Measurements from ENCODE around the gene POR.
"Not testable (repeated sequence)": the region's sequence is repeated elsewhere in the genome, so short reads cannot be mapped to it uniquely, and the experiment has no call there.

The POR gene

GRCh38 chr7:75891237-75891636 is 23.7 kb upstream of the POR start:
- not testable (repeated sequence) for H3K9me3 Mint-ChIP-seq; H3K4me3 Mint-ChIP-seq; H3K4me1 Mint-ChIP-seq (ENCODE audit: low read depth in 2 of 2); H3K27me3 Mint-ChIP-seq; H3K27ac Mint-ChIP-seq; ATAC-seq (replicated peaks); DNase-seq
- peaks cover 15% of the 10 kb centered on the region for H3K36me3 Mint-ChIP-seq (ENCODE audit: insufficient read depth)

GRCh38 chr7:75891815-75892411 is 23.0 kb upstream of the POR start:
- H3K9me3 Mint-ChIP-seq: no peaks in the 10 kb centered on the region
- peaks cover 12% of the 10 kb centered on the region for H3K36me3 Mint-ChIP-seq (ENCODE audit: insufficient read depth)
- H3K4me1 Mint-ChIP-seq (ENCODE audit: low read depth in 2 of 2): peaks cover 4 to 5% of the 10 kb centered on the region in 2 donors
- H3K4me3 Mint-ChIP-seq: no peak overlapping the region
- no peak overlapping the region for H3K27ac Mint-ChIP-seq
- no peaks in the 10 kb centered on the region for H3K27me3 Mint-ChIP-seq
- ATAC-seq (replicated peaks) (no peak), DNase-seq (no peak)

DNA sequence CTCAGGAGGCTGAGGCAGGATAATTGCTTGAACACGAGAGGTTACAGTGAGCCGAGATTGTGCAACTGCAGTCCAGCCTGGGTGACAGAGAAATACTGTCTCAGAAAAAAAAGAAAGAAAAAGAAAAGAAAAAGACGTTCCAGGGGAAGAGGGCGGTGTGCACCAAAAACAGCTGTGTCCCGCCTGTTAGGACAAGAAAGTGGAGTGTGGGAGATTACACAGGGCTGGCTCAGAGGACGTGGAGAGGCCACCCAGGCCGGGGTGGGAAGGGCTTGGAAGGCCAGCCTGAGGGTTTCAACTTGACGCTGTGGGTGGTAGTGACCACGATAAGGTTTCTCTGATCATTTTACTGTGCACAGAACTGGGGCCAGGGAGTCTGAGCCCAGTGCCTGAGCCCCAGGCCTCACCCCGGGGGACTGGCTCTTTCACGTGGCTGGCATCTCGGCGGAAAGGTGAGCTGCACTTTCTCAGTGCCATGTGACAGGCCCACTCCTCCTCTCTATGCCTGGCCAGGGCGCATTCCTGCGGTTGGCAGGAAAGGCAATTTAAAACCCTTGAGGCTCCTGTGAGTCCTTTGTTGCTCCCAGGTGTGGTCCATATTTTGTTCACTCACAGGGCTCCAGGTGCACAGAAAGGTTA is 22.2 kb upstream of the POR start:
- Mint-ChIP-seq H3K4me1 (ENCODE audit: low read depth in 2 of 2) (peaks cover 4 to 5% of the 10 kb centered on the region in 2 donors), H3K36me3 (ENCODE audit: insufficient read depth) (peaks cover 6% of the 10 kb centered on the region), H3K4me3 (no peak overlapping the region), H3K9me3 (no peaks in the 10 kb centered on the region), H3K27me3 (no peaks in the 10 kb centered on the region), H3K27ac (no peak overlapping the region)
- DNase-seq (no peak), ATAC-seq (replicated peaks) (no peak)

- Mint-ChIP-seq H3K36me3 (ENCODE audit: insufficient read depth) (no peaks in the 10 kb centered on the region), H3K27me3 (no peaks in the 10 kb centered on the region), H3K27ac (no peak overlapping the region), H3K9me3 (no peaks in the 10 kb centered on the region), H3K4me3 (no peak overlapping the region), H3K4me1 (ENCODE audit: low read depth in 2 of 2) (no peaks in the 10 kb centered on the region)
- ATAC-seq (replicated peaks): no peak
- DNase-seq: no peak
These were observed 18.1 kb upstream of the POR start for GRCh38 chr7:75896803-75897327.

- ATAC-seq (replicated peaks) (no peak), DNase-seq (no peak)
- no peak overlapping the region for H3K27ac Mint-ChIP-seq
- H3K4me1 Mint-ChIP-seq (ENCODE audit: low read depth in 2 of 2): no peaks in the 10 kb centered on the region
- H3K27me3 Mint-ChIP-seq: no peaks in the 10 kb centered on the region
- H3K36me3 Mint-ChIP-seq (ENCODE audit: insufficient read depth): peaks cover 2% of the 10 kb centered on the region
- no peak overlapping the region for H3K4me3 Mint-ChIP-seq
- H3K9me3 Mint-ChIP-seq: no peaks in the 10 kb centered on the region
These were observed 14.2 kb upstream of the POR start for GRCh38 chr7:75900617-75901315.

GRCh38 chr7:75905785-75906604 is 9.0 kb upstream of the POR start:
- Mint-ChIP-seq H3K9me3 (no peaks in the 10 kb centered on the region), H3K27me3 (no peaks in the 10 kb centered on the region), H3K36me3 (ENCODE audit: insufficient read depth) (peaks cover 2% of the 10 kb centered on the region), H3K4me3 (no peak overlapping the region), H3K27ac (peak overlapping the region in 1 of 2 donors; percentile 46), H3K4me1 (ENCODE audit: low read depth in 2 of 2) (no peaks in the 10 kb centered on the region)
- ATAC-seq (replicated peaks) (no peak), DNase-seq (no peak)

DNA sequence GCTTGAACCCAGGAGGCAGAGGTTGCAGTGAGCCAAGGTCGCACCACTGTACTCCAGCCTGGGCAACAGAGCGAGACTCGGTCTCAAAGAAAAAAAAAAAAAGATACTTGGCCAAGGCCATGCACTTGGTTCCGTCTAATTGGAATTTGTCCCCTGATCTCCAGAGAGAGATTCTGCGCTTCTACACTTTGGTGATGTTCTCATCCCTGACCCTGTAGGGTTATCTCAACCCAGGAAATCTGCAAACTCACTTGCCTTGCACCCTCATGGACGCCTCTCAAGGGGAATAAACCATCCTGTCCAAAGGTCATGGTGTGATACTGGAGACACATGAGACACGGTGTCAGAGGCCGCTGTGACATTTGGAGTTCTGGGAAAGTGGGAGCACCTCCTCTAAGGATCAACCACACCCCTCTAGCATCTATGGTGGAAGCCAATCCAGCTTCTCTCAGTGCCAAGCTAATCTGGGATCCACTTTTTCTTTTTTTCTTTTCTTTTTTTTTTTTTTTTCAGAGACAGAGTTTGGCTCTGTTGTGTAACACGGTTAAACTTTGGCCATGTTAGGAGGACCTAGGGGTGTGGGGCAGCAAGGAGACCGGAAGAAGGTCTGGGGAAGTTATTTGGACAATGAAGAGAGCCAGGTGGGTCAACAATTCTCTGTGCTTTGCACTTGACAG is 7.8 kb upstream of the POR start:
- Mint-ChIP-seq H3K4me1 (ENCODE audit: low read depth in 2 of 2) (no peaks in the 10 kb centered on the region), H3K36me3 (ENCODE audit: insufficient read depth) (peaks cover 2% of the 10 kb centered on the region), H3K4me3 (no peak overlapping the region), H3K27ac (no peak overlapping the region), H3K27me3 (no peaks in the 10 kb centered on the region), H3K9me3 (no peaks in the 10 kb centered on the region)
- DNase-seq: no peak
- no peak for ATAC-seq (replicated peaks)

DNA sequence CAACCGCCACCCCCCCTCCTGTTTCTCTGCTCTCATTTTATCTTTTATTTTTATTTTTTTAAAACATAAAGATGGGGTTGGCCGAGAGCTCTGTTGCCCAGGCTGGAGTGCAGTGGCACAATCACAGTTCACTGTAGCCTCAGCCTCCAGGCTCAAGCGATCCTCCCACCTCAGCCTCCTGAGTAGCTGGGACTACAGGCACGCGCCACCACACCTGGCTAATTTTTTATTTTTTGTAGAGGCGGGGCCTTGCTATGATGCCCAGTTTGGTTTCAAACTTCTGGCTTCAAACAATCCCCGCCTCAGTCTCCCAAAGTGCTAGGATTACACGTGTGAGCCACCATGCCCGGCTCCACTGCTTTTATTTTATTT is 7.3 kb upstream of the POR start:
- not testable (repeated sequence) for H3K36me3 Mint-ChIP-seq (ENCODE audit: insufficient read depth); H3K9me3 Mint-ChIP-seq; H3K27ac Mint-ChIP-seq; H3K27me3 Mint-ChIP-seq; ATAC-seq (replicated peaks); H3K4me1 Mint-ChIP-seq (ENCODE audit: low read depth in 2 of 2); H3K4me3 Mint-ChIP-seq; DNase-seq

DNA sequence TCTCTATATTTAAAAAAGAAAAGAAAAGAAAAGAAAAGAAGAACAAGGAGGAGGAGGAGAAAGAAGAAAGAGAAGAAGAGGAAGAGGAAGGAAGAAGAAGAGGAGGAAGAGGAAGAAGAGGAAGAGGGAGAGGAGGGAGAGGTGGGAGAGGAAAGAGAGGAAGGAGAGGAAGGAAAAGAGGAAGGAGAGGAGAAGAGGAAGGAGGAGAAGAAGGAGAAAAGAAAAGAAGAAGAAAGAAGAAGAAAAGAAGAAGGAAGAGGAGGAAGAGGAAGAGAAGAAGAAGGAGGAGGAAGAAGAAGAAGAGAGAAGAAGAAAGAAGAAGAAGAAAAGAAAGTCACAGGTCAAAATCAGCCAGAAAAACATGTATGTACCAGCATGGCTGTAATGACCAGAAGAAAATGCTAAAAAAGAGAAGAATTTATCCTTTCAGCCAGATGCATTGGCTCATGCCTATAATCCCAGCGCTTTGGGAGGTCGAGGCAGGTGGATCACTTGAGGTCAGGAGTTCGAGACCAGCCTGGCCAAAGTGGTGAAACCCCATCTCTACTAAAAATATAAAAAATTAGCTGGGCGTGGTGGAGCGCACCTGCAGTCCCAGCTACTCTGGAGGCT is 5.3 kb upstream of the POR start:
- H3K27me3 Mint-ChIP-seq: no peaks in the 10 kb centered on the region

GRCh38 chr7:75911186-75911585 is 3.8 kb upstream of the POR start:
- not testable (repeated sequence) for DNase-seq; H3K27ac Mint-ChIP-seq; H3K4me3 Mint-ChIP-seq; H3K27me3 Mint-ChIP-seq; H3K9me3 Mint-ChIP-seq; ATAC-seq (replicated peaks)
- Mint-ChIP-seq H3K36me3 (ENCODE audit: insufficient read depth) (peaks cover 24% of the 10 kb centered on the region), H3K4me1 (ENCODE audit: low read depth in 2 of 2) (peaks cover 7 to 15% of the 10 kb centered on the region in 2 donors)

More for the DNA sequence above, 5.3 kb upstream of the POR start:
- H3K4me1 Mint-ChIP-seq (ENCODE audit: low read depth in 2 of 2): peaks cover 0 to 8% of the 10 kb centered on the region in 2 donors
- no peak overlapping the region for H3K4me3 Mint-ChIP-seq
- ATAC-seq (replicated peaks) (no peak), DNase-seq (no peak)
- H3K27ac Mint-ChIP-seq: peak overlapping the region in 1 of 2 donors; percentile 33
- H3K36me3 Mint-ChIP-seq (ENCODE audit: insufficient read depth): peaks cover 10% of the 10 kb centered on the region
- no peaks in the 10 kb centered on the region for H3K9me3 Mint-ChIP-seq

GRCh38 chr7:75913437-75913836 is 1.5 kb upstream of the POR start:
- H3K27me3 Mint-ChIP-seq: no peaks in the 10 kb centered on the region
- peak overlapping the region; percentile 95 to 96 for H3K27ac Mint-ChIP-seq
- H3K36me3 Mint-ChIP-seq (ENCODE audit: insufficient read depth): peaks cover 24% of the 10 kb centered on the region
- DNase-seq (no peak), ATAC-seq (replicated peaks) (no peak)
- peak overlapping the region; percentile 88 to 89 for H3K4me3 Mint-ChIP-seq
- H3K4me1 Mint-ChIP-seq (ENCODE audit: low read depth in 2 of 2): peaks cover 9 to 19% of the 10 kb centered on the region in 2 donors
- H3K9me3 Mint-ChIP-seq: no peaks in the 10 kb centered on the region

DNA sequence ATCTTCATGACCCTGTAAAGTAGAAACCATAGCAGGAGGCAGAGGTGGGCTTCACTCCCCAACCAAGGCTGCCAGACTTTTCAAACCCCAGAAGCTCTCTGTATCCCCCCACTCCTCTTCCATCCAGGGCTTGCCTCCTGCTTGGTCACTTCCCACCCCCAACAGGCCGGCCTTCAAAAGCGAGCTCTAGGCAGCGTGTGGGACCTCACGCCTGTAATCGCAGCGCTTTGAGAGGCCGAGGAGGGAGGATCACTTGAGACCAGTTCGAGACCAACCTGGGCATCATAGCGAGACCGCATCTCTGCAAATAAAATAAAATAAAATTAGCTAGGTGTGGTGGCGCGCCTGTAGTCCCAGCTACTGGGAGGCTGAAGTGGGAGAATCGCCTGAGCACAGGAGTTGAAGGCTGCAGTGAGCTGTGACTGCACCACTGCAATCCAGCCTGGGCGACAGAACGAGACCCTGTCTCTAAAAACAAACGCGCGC is 743 bp upstream of the POR start:
- Mint-ChIP-seq H3K4me1 (ENCODE audit: low read depth in 2 of 2) (peaks cover 17 to 26% of the 10 kb centered on the region in 2 donors), H3K36me3 (ENCODE audit: insufficient read depth) (peaks cover 24% of the 10 kb centered on the region), H3K27me3 (no peaks in the 10 kb centered on the region), H3K27ac (peak overlapping the region; percentile 95 to 96), H3K9me3 (no peaks in the 10 kb centered on the region), H3K4me3 (peak overlapping the region; percentile 88 to 89)
- DNase-seq (no peak), ATAC-seq (replicated peaks) (no peak)

All from effector memory CD8-positive, alpha-beta T cell (primary cell).